ENCODE measurements around the gene TSPAN10. TPM values are rescaled to one million over a fixed set of nuclear protein-coding genes. Genes with fewer than 3 reads are reported as not detected.

TSPAN10 gene
- total and polyA plus RNA-seq, 2 of the 4 experiments (the other 2 are of a cell fraction): 1.4 to 4.5 TPM

DNA sequence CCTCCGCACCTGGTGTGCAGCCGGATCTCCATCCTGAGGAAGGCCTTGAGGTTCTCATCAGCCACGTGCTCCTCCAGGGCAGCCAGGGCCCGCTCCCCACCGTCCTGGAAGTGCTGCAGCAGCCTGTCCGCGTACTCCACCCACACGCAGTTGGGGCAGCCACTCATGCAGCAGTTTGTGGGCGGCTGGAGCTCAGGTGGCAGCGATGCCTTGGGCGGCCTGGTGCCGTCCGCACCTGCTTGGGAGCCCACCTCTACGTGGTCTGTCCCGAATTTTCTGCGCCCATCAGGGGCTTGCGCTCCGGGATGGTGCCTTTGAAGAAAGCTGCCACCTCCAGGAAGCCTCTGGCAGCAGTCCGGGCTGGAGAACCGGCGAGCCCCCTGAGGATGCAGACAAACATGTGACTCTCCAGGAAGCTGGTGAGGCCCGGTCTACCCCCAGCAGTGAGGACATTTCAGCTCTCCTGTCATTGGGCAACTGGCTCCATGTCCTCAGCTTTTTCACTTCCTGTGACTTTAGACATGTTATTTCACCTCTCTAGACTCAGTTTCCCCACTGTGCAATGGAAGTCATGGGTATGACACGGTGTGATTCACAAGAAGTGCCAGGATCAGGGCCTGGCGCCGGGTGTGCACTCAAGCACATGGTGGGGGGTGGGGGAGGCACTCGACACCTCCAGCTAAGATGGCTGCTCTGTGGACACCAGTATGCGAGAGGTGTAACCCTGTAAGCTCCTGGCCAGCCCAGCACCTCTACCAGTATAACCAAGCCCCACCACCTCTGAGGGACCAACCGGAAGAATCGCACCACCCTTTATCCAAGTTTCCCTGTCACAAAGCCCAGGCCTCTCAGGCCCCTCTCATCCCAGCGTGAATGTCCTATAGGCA, 28.5 kb downstream of the TSPAN10 start:
- dilution Hi-C loops (cut with HindIII; ENCODE audit: low sequenced_read_pairs, unreplicated experiment): no loop called here
- Histone ChIP-seq H3K79me1 (ENCODE audit: low read depth in 1 of 2, low read length in 2 of 2) (peaks cover 29 to 48% of the 10 kb centered on the region in 2 experiments), H4K91ac (ENCODE audit: insufficient read depth, low read depth, low read length) (peak overlapping the region; percentile 89), H4K8ac (ENCODE audit: low read depth in 2 of 2, low read length in 2 of 2) (peak overlapping the region; percentile 96 to 100), H3K4ac (ENCODE audit: low read depth, low read length) (peak overlapping the region; percentile 91), H4K20me1 (ENCODE audit: insufficient read depth, low read length) (peaks cover 2% of the 10 kb centered on the region; the same call in 1 of the 2 replicates), H3K36me3 (ENCODE audit: control insufficient read depth, insufficient read depth, low read length) (peaks cover 23% of the 10 kb centered on the region), H2AK5ac (ENCODE audit: low read depth, low read length) (peak overlapping the region; percentile 98), H3K4me1 (ENCODE audit: control insufficient read depth, insufficient read depth, low read length) (peaks cover 10% of the 10 kb centered on the region), H3K18ac (ENCODE audit: low read depth, low read length) (no peak overlapping the region; the same call in 1 of the 2 replicates), H3K27ac (ENCODE audit: insufficient read depth, low read length) (peak overlapping the region; percentile 79), H2AK9ac (replicated peaks; ENCODE audit: low read depth, low read length, poor library complexity) (peak overlapping the region; percentile 98), H4K5ac (ENCODE audit: low read depth, low read length) (peak overlapping the region; percentile 66), H2BK20ac (ENCODE audit: low read depth, low read length) (no peak overlapping the region), H3K27me3 (ENCODE audit: control insufficient read depth, insufficient read depth, low read length) (no peaks in the 10 kb centered on the region), H3K14ac (replicated peaks; ENCODE audit: low read depth, low read length) (peak overlapping the region; percentile 91), H2BK15ac (ENCODE audit: low read depth, low read length) (no peak overlapping the region), H2AFZ (replicated peaks; ENCODE audit: low read length, poor library complexity) (peak overlapping the region; percentile 96), H3K9me3 (ENCODE audit: control insufficient read depth, insufficient read depth, low read length) (no peaks in the 10 kb centered on the region), H3K23ac (ENCODE audit: low read depth, low read length) (peak overlapping the region; percentile 87), H3K9ac (ENCODE audit: low read depth, low read length) (peak overlapping the region; percentile 84), H3K4me2 (ENCODE audit: low read depth, low read length) (peak overlapping the region; percentile 90), H3K4me3 (ENCODE audit: insufficient read depth, low read depth, low read length) (peak overlapping the region; percentile 75), H2BK5ac (ENCODE audit: low read depth, low read length, poor library complexity, severe bottlenecking) (peak overlapping the region; percentile 43), H2BK120ac (ENCODE audit: low read depth, low read length) (no peak overlapping the region; the same call in 1 of the 2 replicates), H3K56ac (ENCODE audit: extremely low read depth, insufficient read depth, low read length) (peak overlapping the region; percentile 61), H3K9me1 (ENCODE audit: insufficient read depth, low read length) (peaks cover 19% of the 10 kb centered on the region)
- in situ Hi-C loops (cut with MboI; ENCODE audit: low sequenced_read_pairs): no loop called here
- intact Hi-C loops (cut with micrococcal nuclease): loop anchor here (1.0 kb wide), 1 partner anchor 28 kb away; the partner anchor contains the start of genes NPLOC4 and TSPAN10
- TSS peak; percentile 52 for BruUV-seq (replicated peaks)
- ATAC-seq (ENCODE audit: low read depth) (peak; percentile 24), DNase-seq (peak; percentile 6)
- TF ChIP-seq CHD1 (IDR thresholded peaks at IDR 0.05; ENCODE audit: low read depth, low read length) (no peak), MAZ (IDR thresholded peaks at IDR 0.05; ENCODE audit: borderline replicate concordance, low read depth, low read length) (no peak), FOS (IDR thresholded peaks at IDR 0.05; ENCODE audit: low read depth, low read length) (no peak), BHLHE40 (IDR thresholded peaks at IDR 0.05; ENCODE audit: low read depth, low read length) (no peak), POLR2A (IDR thresholded peaks at IDR 0.05; ENCODE audit: low read depth, low read length) (no peak), RFX5 (IDR thresholded peaks at IDR 0.05; ENCODE audit: low read depth, low read length) (no peak)
- TF ChIP-seq, protein P1, sequence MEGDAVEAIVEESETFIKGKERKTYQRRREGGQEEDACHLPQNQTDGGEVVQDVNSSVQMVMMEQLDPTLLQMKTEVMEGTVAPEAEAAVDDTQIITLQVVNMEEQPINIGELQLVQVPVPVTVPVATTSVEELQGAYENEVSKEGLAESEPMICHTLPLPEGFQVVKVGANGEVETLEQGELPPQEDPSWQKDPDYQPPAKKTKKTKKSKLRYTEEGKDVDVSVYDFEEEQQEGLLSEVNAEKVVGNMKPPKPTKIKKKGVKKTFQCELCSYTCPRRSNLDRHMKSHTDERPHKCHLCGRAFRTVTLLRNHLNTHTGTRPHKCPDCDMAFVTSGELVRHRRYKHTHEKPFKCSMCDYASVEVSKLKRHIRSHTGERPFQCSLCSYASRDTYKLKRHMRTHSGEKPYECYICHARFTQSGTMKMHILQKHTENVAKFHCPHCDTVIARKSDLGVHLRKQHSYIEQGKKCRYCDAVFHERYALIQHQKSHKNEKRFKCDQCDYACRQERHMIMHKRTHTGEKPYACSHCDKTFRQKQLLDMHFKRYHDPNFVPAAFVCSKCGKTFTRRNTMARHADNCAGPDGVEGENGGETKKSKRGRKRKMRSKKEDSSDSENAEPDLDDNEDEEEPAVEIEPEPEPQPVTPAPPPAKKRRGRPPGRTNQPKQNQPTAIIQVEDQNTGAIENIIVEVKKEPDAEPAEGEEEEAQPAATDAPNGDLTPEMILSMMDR (conservative IDR thresholded peaks at IDR 0.05; ENCODE audit: low read depth, low read length): no peak
- TF ChIP-seq, protein P2, sequence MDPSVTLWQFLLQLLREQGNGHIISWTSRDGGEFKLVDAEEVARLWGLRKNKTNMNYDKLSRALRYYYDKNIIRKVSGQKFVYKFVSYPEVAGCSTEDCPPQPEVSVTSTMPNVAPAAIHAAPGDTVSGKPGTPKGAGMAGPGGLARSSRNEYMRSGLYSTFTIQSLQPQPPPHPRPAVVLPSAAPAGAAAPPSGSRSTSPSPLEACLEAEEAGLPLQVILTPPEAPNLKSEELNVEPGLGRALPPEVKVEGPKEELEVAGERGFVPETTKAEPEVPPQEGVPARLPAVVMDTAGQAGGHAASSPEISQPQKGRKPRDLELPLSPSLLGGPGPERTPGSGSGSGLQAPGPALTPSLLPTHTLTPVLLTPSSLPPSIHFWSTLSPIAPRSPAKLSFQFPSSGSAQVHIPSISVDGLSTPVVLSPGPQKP (IDR thresholded peaks at IDR 0.05; ENCODE audit: borderline replicate concordance, low read depth, low read length): no peak
- ChIA-PET POLR2A (ENCODE audit: unreplicated experiment) (no interaction called here), CTCF (no interaction called here)
- WGBS, 2 experiments (ENCODE audit: extremely low coverage in 2 of 2, insufficient read length in 1 of 2): 73% methylated on average over 22 of the region's 30 CpGs; no CpG with 5 or more reads in 1 of the 2 experiments
